Brain microvascular endothelial cell (primary cell): Measurements from ENCODE around the gene SLC6A5.

ENCODE experiments used
- DNase-seq: peaks from one replicate; pipeline ENCODE4 v3.0.0-alpha.2; 2020
- H3K27ac ChIP-seq: fragments of 250-450 bp; sonication (Bioruptor Pico); 2 replicates; pipeline ENCODE4 v1.5.1; 2020; ENCODE audit warnings: mild to moderate bottlenecking, moderate library complexity
- H3K27me3 ChIP-seq: fragments of 250-450 bp; sonication (Bioruptor Pico); replicated peaks from 2 replicates; pipeline ENCODE4 v1.5.1; 2020; ENCODE audit warnings: mild to moderate bottlenecking
- H3K36me3 ChIP-seq: fragments of 250-450 bp; sonication (Bioruptor Pico); replicated peaks from 2 replicates; pipeline ENCODE4 v1.5.1; 2020; ENCODE audit warnings: mild to moderate bottlenecking
- H3K4me3 ChIP-seq: 2 replicates; pipeline ENCODE4 v1.5.1; 2011; ENCODE audit warnings: low read depth, mild to moderate bottlenecking, control low read depth, low read length, moderate library complexity
- in situ Hi-C: cut with HindIII; loops from 2 replicates; pipeline ENCODE4 v1.10.0; 2017; ENCODE audit warnings: low sequenced_read_pairs, low pct_ligation_motif_present
- TF ChIP-seq, protein P1 (sequence below): IDR thresholded peaks from 2 replicates; pipeline ENCODE4 v1.5.1; 2011; ENCODE audit warnings: low read depth, mild to moderate bottlenecking, moderate library complexity, low read length, control low read depth, inconsistent platforms; ENCODE audit errors: missing control alignments

SLC6A5 gene

DNA sequence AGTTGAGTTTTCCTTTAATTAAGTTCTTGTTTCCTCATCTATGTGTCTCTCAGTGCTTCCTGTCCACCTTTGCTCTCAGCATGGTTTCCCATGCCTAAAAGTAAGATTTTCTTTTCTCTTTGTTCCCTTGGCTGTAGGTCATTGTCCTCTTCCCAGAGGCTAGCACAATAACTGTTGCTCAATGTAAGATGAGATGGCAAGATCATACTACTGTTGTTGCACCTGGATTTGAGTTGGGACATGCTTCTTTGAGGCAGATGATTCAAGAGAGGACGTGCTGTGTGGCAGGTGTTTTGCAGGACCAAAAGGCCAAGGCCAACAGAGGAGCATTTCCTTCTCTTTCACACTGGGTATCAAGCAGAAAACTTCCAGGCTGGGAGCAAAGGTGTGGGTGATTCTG lies 58.7 kb downstream of the SLC6A5 start:
- TF ChIP-seq, protein P1, sequence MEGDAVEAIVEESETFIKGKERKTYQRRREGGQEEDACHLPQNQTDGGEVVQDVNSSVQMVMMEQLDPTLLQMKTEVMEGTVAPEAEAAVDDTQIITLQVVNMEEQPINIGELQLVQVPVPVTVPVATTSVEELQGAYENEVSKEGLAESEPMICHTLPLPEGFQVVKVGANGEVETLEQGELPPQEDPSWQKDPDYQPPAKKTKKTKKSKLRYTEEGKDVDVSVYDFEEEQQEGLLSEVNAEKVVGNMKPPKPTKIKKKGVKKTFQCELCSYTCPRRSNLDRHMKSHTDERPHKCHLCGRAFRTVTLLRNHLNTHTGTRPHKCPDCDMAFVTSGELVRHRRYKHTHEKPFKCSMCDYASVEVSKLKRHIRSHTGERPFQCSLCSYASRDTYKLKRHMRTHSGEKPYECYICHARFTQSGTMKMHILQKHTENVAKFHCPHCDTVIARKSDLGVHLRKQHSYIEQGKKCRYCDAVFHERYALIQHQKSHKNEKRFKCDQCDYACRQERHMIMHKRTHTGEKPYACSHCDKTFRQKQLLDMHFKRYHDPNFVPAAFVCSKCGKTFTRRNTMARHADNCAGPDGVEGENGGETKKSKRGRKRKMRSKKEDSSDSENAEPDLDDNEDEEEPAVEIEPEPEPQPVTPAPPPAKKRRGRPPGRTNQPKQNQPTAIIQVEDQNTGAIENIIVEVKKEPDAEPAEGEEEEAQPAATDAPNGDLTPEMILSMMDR, result no peak

DNA sequence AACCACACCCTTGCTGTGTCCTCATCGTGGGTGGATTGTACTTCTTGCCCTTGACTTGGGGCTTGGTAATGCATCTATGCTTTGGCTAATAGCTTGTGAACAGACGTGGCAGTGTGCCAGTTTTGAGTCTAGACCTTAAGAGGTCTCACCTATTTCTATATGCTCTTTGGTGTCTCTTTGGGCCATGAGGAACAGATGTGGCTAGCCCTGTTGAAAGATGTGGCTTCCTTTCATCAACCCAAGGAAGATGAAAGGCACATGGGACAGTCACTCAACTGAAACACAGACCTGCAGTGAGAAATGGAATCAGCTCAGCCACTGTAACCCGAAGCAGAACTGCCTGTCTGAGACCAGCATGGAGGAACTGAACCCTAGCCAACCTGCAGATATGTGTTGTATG lies 62.0 kb downstream of the SLC6A5 start:
- in situ Hi-C loops, result no loop called here
- Histone ChIP-seq H3K4me3 (no peak overlapping the region), H3K27ac (no peak overlapping the region), H3K27me3 (no peaks in the 10 kb centered on the region), H3K36me3 (no peaks in the 10 kb centered on the region)
- TF ChIP-seq, protein P1, result no peak
- DNase-seq, result no peak

More for the DNA sequence above, 58.7 kb downstream of the SLC6A5 start:
- H3K27ac ChIP-seq, result no peak overlapping the region
- in situ Hi-C loops, result no loop called here
- H3K36me3 ChIP-seq, result no peaks in the 10 kb centered on the region
- no peak for DNase-seq
- H3K27me3 ChIP-seq, result no peaks in the 10 kb centered on the region
- H3K4me3 ChIP-seq, result no peak overlapping the region

DNA sequence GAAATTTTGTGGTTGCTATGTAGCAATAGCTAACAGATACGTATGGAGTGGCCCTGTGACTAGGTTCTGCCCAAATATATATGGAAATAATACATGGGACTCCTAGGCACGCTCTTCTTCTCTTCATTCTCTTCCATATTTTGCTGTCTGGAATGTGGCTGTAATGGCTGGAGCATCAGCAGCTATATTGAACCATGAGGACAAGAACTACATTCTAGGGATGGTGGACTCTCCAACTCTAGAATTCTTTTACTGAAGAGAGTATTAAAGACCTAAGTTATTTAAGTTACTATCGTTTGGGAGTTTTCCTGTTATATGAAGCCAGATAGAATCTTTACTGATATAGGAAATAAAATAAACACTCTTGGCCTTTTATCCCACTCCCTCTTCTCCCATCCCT lies 62.4 kb downstream of the SLC6A5 start:
- in situ Hi-C loops, result no loop called here
- H3K27me3 ChIP-seq, result no peaks in the 10 kb centered on the region
- no peak overlapping the region for H3K27ac ChIP-seq
- H3K36me3 ChIP-seq, result no peaks in the 10 kb centered on the region
- DNase-seq, result no peak
- no peak overlapping the region for H3K4me3 ChIP-seq
- TF ChIP-seq, protein P1, result no peak

DNA sequence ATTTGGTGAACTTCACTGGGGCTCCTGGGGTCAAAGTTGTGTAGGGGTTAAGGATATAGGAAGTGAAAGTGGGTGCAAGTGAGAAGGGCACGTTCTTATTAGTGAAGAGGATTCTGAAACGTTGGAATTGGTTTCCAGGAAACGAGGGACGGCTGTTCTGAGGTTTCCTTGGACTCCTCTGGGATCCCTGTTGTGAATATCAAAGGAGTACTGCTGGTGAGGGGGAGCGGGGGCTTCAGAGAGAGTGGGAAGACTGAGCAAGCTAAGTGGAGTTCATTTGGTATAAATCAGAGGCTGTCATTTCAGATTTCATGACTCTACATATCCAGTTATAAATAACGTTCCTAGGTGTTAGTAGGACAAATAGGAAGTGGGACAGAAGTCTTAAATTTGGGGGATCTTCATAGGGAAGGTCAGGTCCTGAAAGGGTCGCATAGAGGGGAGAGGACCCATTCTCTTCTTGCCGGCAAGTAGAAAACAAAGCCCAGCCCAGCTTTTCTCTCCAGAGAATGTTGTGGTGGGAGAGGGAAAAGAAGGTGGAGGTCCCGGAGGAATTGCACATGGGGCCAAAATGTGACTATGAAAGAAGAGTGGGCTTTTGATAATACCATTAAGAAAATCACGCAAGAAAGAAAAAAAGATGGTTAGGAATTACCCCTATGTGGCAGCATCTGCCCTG lies 68.9 kb downstream of the SLC6A5 start:
- DNase-seq, result no peak
- H3K36me3 ChIP-seq, result no peaks in the 10 kb centered on the region
- in situ Hi-C loops, result no loop called here
- H3K27ac ChIP-seq, result no peak overlapping the region
- H3K27me3 ChIP-seq, result peaks cover 39% of the 10 kb centered on the region
- no peak overlapping the region for H3K4me3 ChIP-seq
- TF ChIP-seq, protein P1, result no peak

DNA sequence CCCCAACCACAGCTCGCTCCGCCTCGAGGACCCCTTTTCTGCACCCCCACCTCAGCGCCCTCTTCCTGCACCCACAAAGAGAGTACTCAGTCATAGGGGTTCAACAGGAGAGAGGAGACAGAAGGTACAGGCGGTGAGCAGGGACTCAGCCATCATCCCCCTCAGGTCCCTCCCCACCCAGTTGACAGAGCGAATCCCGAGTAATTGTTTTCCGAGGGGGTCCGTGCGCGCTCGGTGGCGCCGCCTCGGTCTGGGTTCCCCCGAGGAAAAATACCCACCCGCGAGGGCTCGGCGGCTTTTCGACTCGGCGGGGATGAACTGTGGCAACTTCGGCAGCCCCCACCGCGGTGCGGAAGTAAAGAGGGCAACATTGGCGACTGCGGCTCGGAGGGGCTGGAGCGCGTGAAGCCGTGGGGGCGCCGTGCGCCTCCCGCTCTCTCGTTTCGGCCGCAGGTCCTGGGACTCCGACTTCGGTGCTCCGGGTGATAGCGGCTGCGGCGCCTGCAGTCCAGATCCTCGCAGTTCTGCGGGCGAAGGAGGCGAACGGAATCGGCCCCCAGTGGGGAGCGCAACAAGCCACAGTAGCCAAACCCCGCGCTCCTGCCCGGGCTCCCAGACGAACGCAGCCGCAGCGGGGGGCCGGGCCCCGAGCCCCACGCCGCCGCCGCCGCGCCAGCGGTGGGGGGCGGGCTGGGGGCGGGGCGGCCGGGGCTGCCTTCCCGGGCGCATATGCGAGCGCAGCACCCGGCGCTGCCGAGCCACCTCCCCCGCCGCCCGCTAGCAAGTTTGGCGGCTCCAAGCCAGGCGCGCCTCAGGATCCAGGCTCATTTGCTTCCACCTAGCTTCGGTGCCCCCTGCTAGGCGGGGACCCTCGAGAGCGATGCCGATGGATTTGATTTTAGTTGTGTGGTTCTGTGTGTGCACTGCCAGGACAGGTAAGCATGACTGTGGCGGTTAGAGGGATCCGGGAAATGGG lies 69.7 kb downstream of the SLC6A5 start, which contains the start of gene NELL1:
Gene NELL1, plus strand, starts transcription at position 743 of the 976 bp plus-strand sequence.
- Histone ChIP-seq H3K27me3 (peaks cover 39% of the 10 kb centered on the region), H3K36me3 (no peaks in the 10 kb centered on the region), H3K4me3 (no peak within 1 kb of the TSS), H3K27ac (no peak within 1 kb of the TSS)
- no peak for DNase-seq
- TF ChIP-seq, protein P1, result no peak
- in situ Hi-C loops, result no loop called here
